Endodermal cell (in vitro differentiated cells): ENCODE results near the gene DLX5. TPM values are rescaled to one million over a fixed set of nuclear protein-coding genes. Genes with fewer than 3 reads are reported as not detected.

Source experiments
- DNase-seq: peaks from one replicate; pipeline ENCODE4 v3.0.0-alpha.2; 2017
- H3K27ac ChIP-seq: 2 replicates; pipeline ENCODE4 v1.5.1; 2013; ENCODE audit warnings: mild to moderate bottlenecking, low read depth, low read length, moderate library complexity
- H3K27me3 ChIP-seq: 2 replicates; pipeline ENCODE4 v1.6.1; 2013; ENCODE audit warnings: mild to moderate bottlenecking, low read length, moderate library complexity; ENCODE audit not compliant: insufficient read depth, control insufficient read depth, poor library complexity, severe bottlenecking
- H3K36me3 ChIP-seq: 2 replicates; pipeline ENCODE4 v1.7.0; 2013; ENCODE audit warnings: mild to moderate bottlenecking, low read length, moderate library complexity; ENCODE audit not compliant: control insufficient read depth, insufficient read depth
- H3K4me1 ChIP-seq: one replicate; pipeline ENCODE4 v1.7.0; 2013; ENCODE audit warnings: low read length; ENCODE audit not compliant: control insufficient read depth, insufficient read depth
- H3K4me3 ChIP-seq: 2 replicates; pipeline ENCODE4 v1.5.1; 2013; ENCODE audit warnings: mild to moderate bottlenecking, low read length, moderate library complexity
- H3K9ac ChIP-seq: 2 replicates; pipeline ENCODE4 v1.6.1; 2013; ENCODE audit warnings: mild to moderate bottlenecking, low read length, moderate library complexity; ENCODE audit not compliant: poor library complexity, severe bottlenecking; ENCODE audit errors: extremely low read depth
- H3K9me3 ChIP-seq: 2 replicates; pipeline ENCODE4 v1.6.1; 2013; ENCODE audit warnings: mild to moderate bottlenecking, low read length, moderate library complexity; ENCODE audit not compliant: control insufficient read depth
- H3K27ac Mint-ChIP-seq: 2 replicates; pipeline ENCODE4 v1.8.0; 2020; ENCODE audit warnings: mixed read lengths
- H3K27me3 Mint-ChIP-seq: 2 replicates; pipeline ENCODE4 v1.8.0; 2021; ENCODE audit warnings: mild to moderate bottlenecking, mixed read lengths; ENCODE audit not compliant: insufficient read depth
- H3K36me3 Mint-ChIP-seq: 2 replicates; pipeline ENCODE4 v1.8.0; 2020; ENCODE audit warnings: low read depth, mixed read lengths
- H3K4me1 Mint-ChIP-seq: 2 replicates; pipeline ENCODE4 v1.8.0; 2020; ENCODE audit warnings: mixed read lengths
- H3K4me3 Mint-ChIP-seq: 2 replicates; pipeline ENCODE4 v1.8.0; 2020; ENCODE audit warnings: mild to moderate bottlenecking, moderate library complexity, mixed read lengths
- H3K9me3 Mint-ChIP-seq: 2 replicates; pipeline ENCODE4 v1.8.0; 2020; ENCODE audit warnings: mild to moderate bottlenecking, mixed read lengths
- WGBS, 2 experiments: methylation state at CpG; one replicate each; pipeline versions ENCODE4 v1.1.5 to v1.1.7; 2013; ENCODE audit warnings: missing lambda C conversion rate in 2 of 2, mixed read lengths in 1 of 2; ENCODE audit not compliant: insufficient coverage in 1 of 2, insufficient read length in 1 of 2; 5-methylcytosine and 5-hydroxymethylcytosine counted together
- total RNA-seq, 2 donors: library from RNA; stranded (reverse); fragmentation: NEBNext Ultra II Directional in 1 of 2; extraction: Animal tissue kit (Norgen Biotek cat#: 25700) in 1 of 2; gene quantifications; 2 replicates in 1 of 2; 3 replicates in 1 of 2; pipeline ENCODE4 v1.2.1, GENCODE V29; 2021
- TF ChIP-seq, protein P1 (sequence below): fragments of 200-600 bp; sonication (generic); conservative IDR thresholded peaks from 2 replicates; pipeline ENCODE4 v1.5.0; 2021; ENCODE audit warnings: antibody characterized with exemption, mild to moderate bottlenecking

The DLX5 gene
- total RNA-seq, 2 donors from 2014 or later: not detected

DNA sequence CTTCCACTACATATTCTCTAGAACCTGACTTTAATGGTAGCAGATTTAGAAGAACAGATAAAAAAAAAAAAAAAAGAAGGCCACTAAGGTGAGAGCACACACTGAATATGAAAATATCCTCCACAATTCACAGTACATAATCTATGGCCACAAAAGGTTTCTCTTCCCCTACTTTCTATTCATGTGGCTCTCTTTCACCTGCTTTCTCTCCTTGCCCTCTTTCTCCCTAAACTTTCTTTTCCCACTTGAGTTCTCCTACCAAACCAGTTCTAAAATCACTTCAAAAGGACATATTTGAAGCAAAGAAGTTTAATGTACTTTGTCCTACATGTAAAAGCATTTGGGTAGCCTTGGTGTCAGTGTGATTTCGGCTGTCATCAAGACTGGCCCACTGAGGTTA is 37.7 kb downstream of the DLX5 start:
- no peak overlapping the region for H3K9ac ChIP-seq
- H3K4me3 ChIP-seq: no peak overlapping the region
- no peaks in the 10 kb centered on the region for H3K36me3 ChIP-seq
- Mint-ChIP-seq H3K36me3 (no peaks in the 10 kb centered on the region), H3K4me1 (peaks cover 24% of the 10 kb centered on the region), H3K9me3 (no peaks in the 10 kb centered on the region), H3K4me3 (no peak overlapping the region), H3K27me3 (peaks cover 74% of the 10 kb centered on the region), H3K27ac (no peak overlapping the region)
- no peaks in the 10 kb centered on the region for H3K9me3 ChIP-seq
- H3K27ac ChIP-seq: no peak overlapping the region
- WGBS, 2 experiments: 75% methylated on average over 1 of the region's 1 CpG; no CpG with 5 or more reads in 1 of the 2 experiments
- H3K27me3 ChIP-seq: peaks cover 69% of the 10 kb centered on the region
- no peaks in the 10 kb centered on the region for H3K4me1 ChIP-seq
- TF ChIP-seq, protein P1, sequence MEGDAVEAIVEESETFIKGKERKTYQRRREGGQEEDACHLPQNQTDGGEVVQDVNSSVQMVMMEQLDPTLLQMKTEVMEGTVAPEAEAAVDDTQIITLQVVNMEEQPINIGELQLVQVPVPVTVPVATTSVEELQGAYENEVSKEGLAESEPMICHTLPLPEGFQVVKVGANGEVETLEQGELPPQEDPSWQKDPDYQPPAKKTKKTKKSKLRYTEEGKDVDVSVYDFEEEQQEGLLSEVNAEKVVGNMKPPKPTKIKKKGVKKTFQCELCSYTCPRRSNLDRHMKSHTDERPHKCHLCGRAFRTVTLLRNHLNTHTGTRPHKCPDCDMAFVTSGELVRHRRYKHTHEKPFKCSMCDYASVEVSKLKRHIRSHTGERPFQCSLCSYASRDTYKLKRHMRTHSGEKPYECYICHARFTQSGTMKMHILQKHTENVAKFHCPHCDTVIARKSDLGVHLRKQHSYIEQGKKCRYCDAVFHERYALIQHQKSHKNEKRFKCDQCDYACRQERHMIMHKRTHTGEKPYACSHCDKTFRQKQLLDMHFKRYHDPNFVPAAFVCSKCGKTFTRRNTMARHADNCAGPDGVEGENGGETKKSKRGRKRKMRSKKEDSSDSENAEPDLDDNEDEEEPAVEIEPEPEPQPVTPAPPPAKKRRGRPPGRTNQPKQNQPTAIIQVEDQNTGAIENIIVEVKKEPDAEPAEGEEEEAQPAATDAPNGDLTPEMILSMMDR: no peak
- no peak for DNase-seq

DNA sequence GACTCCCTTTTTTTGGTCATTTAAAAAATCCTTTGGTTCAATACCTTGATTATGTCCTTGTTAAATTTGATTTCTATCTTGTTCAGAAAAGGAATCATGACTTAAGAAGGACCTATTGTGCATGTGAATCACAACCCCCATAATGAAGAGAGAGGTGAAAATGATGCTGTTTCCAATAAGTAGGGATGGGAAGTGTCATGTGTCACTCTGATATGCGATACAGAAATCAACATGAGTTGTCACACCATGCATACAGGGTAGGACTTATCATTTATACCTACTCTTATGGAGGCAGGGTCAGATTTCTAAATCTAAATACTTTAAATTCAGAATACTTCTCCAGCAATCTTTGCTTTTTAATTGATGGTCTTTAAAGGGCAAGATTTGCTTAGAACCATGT is 38.6 kb downstream of the DLX5 start:
- H3K36me3 ChIP-seq: no peaks in the 10 kb centered on the region
- H3K36me3 Mint-ChIP-seq: no peaks in the 10 kb centered on the region
- H3K27ac Mint-ChIP-seq: no peak overlapping the region
- no peaks in the 10 kb centered on the region for H3K9me3 Mint-ChIP-seq
- TF ChIP-seq, protein P1: no peak
- H3K9ac ChIP-seq: no peak overlapping the region
- H3K27ac ChIP-seq: no peak overlapping the region
- peaks cover 24% of the 10 kb centered on the region for H3K4me1 Mint-ChIP-seq
- no peak for DNase-seq
- no peaks in the 10 kb centered on the region for H3K4me1 ChIP-seq
- WGBS, 2 experiments: 83% methylated on average over 1 of the region's 1 CpG; no CpG with 5 or more reads in 1 of the 2 experiments
- H3K4me3 ChIP-seq: no peak overlapping the region
- H3K27me3 Mint-ChIP-seq: peaks cover 68% of the 10 kb centered on the region
- H3K27me3 ChIP-seq: peaks cover 60% of the 10 kb centered on the region
- no peak overlapping the region for H3K4me3 Mint-ChIP-seq
- no peaks in the 10 kb centered on the region for H3K9me3 ChIP-seq

DNA sequence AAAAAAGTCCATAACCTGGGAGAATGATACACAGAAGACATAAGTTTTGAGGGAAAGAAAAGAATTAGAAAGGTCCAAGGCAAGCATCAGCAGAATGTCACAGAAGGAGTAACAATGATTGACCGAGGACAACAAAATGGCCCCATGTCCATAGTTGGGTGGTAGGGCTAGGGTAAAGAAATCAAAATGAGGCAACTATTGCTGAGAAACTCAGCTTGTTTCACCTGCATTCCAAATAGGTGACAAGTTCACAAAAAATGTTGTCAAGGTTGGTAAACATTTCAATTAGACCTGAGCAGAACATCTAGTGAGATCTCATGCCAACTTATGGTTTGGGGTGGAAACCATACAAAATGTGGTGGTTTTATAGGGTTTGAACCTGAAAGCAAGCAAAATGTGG is 42.0 kb downstream of the DLX5 start:
- peaks cover 39% of the 10 kb centered on the region for H3K27me3 Mint-ChIP-seq
- WGBS, 2 experiments: 98 to 100% methylated on average over 1 of the region's 1 CpG

More for the DNA sequence above, 42.0 kb downstream of the DLX5 start:
- TF ChIP-seq, protein P1: no peak
- no peaks in the 10 kb centered on the region for H3K4me1 ChIP-seq
- H3K36me3 ChIP-seq: no peaks in the 10 kb centered on the region
- H3K4me1 Mint-ChIP-seq: no peaks in the 10 kb centered on the region
- H3K36me3 Mint-ChIP-seq: no peaks in the 10 kb centered on the region
- H3K9ac ChIP-seq: no peak overlapping the region
- H3K27ac ChIP-seq: no peak overlapping the region
- H3K4me3 ChIP-seq: no peak overlapping the region
- peaks cover 26% of the 10 kb centered on the region for H3K27me3 ChIP-seq
- no peak for DNase-seq
- H3K9me3 Mint-ChIP-seq: no peaks in the 10 kb centered on the region
- no peak overlapping the region for H3K4me3 Mint-ChIP-seq
- H3K27ac Mint-ChIP-seq: no peak overlapping the region
- no peaks in the 10 kb centered on the region for H3K9me3 ChIP-seq
